MM.1S (cell line): ENCODE data around the gene MBTPS2.

ENCODE experiments used
- DNase-seq: peaks from one replicate; pipeline ENCODE4 v3.0.0-alpha.2; 2015
- H2AFZ ChIP-seq: fragments of 300-600 bp; sonication (generic); 2 replicates; pipeline ENCODE4 v1.6.0; 2016; ENCODE audit warnings: antibody characterized with exemption, low read length
- H3F3A ChIP-seq: fragments of 300-600 bp; sonication (generic); 2 replicates; pipeline ENCODE4 v1.6.1; 2016; ENCODE audit warnings: mild to moderate bottlenecking, antibody characterized with exemption, low read length, moderate library complexity, mixed read lengths; ENCODE audit not compliant: insufficient read depth
- H3K27ac ChIP-seq: fragments of 300-600 bp; sonication (generic); 2 replicates; pipeline ENCODE4 v1.5.1; 2016; ENCODE audit warnings: mild to moderate bottlenecking, low read length
- H3K27me3 ChIP-seq: fragments of 300-600 bp; sonication (generic); replicated peaks from 2 replicates; pipeline ENCODE4 v1.6.0; 2016; ENCODE audit warnings: low read length; ENCODE audit not compliant: insufficient read depth
- H3K36me3 ChIP-seq: fragments of 300-600 bp; sonication (generic); replicated peaks from 2 replicates; pipeline ENCODE4 v1.6.1; 2016; ENCODE audit warnings: mild to moderate bottlenecking, low read length, mixed read lengths; ENCODE audit not compliant: insufficient read depth
- H3K4me1 ChIP-seq: fragments of 300-600 bp; sonication (generic); 2 replicates; pipeline ENCODE4 v1.6.1; 2016; ENCODE audit warnings: low read length, mixed read lengths
- H3K4me2 ChIP-seq: fragments of 300-600 bp; sonication (generic); 2 replicates; pipeline ENCODE4 v1.6.0; 2016; ENCODE audit warnings: low read depth, low read length
- H3K4me3 ChIP-seq: fragments of 300-600 bp; sonication (generic); 2 replicates; pipeline ENCODE4 v1.5.1; 2016; ENCODE audit warnings: low read length, mixed read lengths
- H3K79me2 ChIP-seq: fragments of 300-600 bp; sonication (generic); 2 replicates; pipeline ENCODE4 v1.6.1; 2016; ENCODE audit warnings: mixed run types, low read length, mixed read lengths
- H3K9ac ChIP-seq: fragments of 300-600 bp; sonication (generic); 2 replicates; pipeline ENCODE4 v1.6.1; 2016; ENCODE audit warnings: low read length, mixed read lengths
- H3K9me2 ChIP-seq: fragments of 300-600 bp; sonication (generic); replicated peaks from 2 replicates; pipeline ENCODE4 v1.6.1; 2016; ENCODE audit warnings: mild to moderate bottlenecking, low read length, mixed read lengths; ENCODE audit not compliant: insufficient read depth
- H3K9me3 ChIP-seq: fragments of 300-600 bp; sonication (generic); replicated peaks from 2 replicates; pipeline ENCODE4 v1.6.1; 2016; ENCODE audit warnings: mild to moderate bottlenecking, low read length, mixed read lengths; ENCODE audit not compliant: insufficient read depth
- H4K20me1 ChIP-seq: fragments of 300-600 bp; sonication (generic); 2 replicates; pipeline ENCODE4 v1.6.1; 2016; ENCODE audit warnings: mild to moderate bottlenecking, low read length, moderate library complexity, mixed read lengths; ENCODE audit not compliant: insufficient read depth
- EZH2 ChIP-seq: fragments of 300-600 bp; sonication (generic); optimal IDR thresholded peaks from 2 replicates; pipeline ENCODE3; 2017; ENCODE audit warnings: low read depth, mild to moderate bottlenecking, antibody characterized with exemption, low read length, mixed read lengths
- EZH2phosphoT487 ChIP-seq: fragments of 300-600 bp; sonication (generic); IDR thresholded peaks from 2 replicates; pipeline ENCODE4 v1.6.1; 2018; ENCODE audit warnings: antibody characterized with exemption, low read length
- TF ChIP-seq, protein P1 (sequence below): fragments of 300-600 bp; sonication (generic); IDR thresholded peaks from 2 replicates; pipeline ENCODE4 v1.5.1; 2016; ENCODE audit warnings: antibody characterized with exemption, low read length, mixed read lengths

Gene MBTPS2

DNA sequence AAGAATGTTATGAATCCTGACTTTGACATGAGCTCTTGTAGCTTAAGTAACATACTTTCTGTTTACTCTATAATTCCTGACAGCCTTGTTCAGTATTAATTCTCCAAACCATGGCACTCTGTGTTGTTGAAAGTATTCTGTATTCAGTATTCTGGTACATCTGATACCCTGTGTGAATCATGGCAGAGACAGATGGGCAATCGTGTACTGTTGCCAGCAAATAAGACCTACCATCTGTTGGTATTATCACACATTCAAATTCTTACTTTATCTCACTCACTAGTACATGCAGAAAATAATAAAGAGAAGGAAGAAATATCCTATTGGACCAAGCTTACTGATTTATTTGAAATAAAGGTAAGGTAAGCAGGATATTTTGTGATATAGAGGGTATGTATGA lies 7.9 kb downstream of the MBTPS2 start:
- Histone ChIP-seq H3K9me3 (no peaks in the 10 kb centered on the region), H4K20me1 (no peaks in the 10 kb centered on the region), H3K4me3 (no peak overlapping the region), H3K27ac (no peak overlapping the region), H3K27me3 (no peaks in the 10 kb centered on the region), H3F3A (no peaks in the 10 kb centered on the region), H3K4me1 (no peaks in the 10 kb centered on the region), H3K79me2 (no peaks in the 10 kb centered on the region), H2AFZ (no peak overlapping the region), H3K9me2 (no peaks in the 10 kb centered on the region), H3K4me2 (no peak overlapping the region), H3K9ac (no peak overlapping the region), H3K36me3 (no peaks in the 10 kb centered on the region)
- no peak for DNase-seq
- TF ChIP-seq EZH2 (no peak), EZH2phosphoT487 (no peak)
- TF ChIP-seq, protein P1, sequence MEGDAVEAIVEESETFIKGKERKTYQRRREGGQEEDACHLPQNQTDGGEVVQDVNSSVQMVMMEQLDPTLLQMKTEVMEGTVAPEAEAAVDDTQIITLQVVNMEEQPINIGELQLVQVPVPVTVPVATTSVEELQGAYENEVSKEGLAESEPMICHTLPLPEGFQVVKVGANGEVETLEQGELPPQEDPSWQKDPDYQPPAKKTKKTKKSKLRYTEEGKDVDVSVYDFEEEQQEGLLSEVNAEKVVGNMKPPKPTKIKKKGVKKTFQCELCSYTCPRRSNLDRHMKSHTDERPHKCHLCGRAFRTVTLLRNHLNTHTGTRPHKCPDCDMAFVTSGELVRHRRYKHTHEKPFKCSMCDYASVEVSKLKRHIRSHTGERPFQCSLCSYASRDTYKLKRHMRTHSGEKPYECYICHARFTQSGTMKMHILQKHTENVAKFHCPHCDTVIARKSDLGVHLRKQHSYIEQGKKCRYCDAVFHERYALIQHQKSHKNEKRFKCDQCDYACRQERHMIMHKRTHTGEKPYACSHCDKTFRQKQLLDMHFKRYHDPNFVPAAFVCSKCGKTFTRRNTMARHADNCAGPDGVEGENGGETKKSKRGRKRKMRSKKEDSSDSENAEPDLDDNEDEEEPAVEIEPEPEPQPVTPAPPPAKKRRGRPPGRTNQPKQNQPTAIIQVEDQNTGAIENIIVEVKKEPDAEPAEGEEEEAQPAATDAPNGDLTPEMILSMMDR: no peak

GRCh38 chrX:21853578-21853977 lies 14.2 kb downstream of the MBTPS2 start:
- Histone ChIP-seq H3K4me1 (no peaks in the 10 kb centered on the region), H3K9me2 (no peaks in the 10 kb centered on the region), H2AFZ (no peak overlapping the region), H3K4me2 (no peak overlapping the region), H4K20me1 (no peaks in the 10 kb centered on the region), H3K27me3 (no peaks in the 10 kb centered on the region), H3K79me2 (no peaks in the 10 kb centered on the region), H3K9me3 (no peaks in the 10 kb centered on the region), H3K27ac (no peak overlapping the region), H3K36me3 (no peaks in the 10 kb centered on the region), H3K4me3 (no peak overlapping the region), H3F3A (no peaks in the 10 kb centered on the region), H3K9ac (no peak overlapping the region)
- DNase-seq: no peak
- TF ChIP-seq, protein P1: no peak
- TF ChIP-seq EZH2phosphoT487 (no peak), EZH2 (no peak)

- no peaks in the 10 kb centered on the region for H3K9me2 ChIP-seq
- H3K27me3 ChIP-seq: no peaks in the 10 kb centered on the region
- no peak within 1 kb of the TSS for H3K27ac ChIP-seq
- H3K4me2 ChIP-seq: no peak within 1 kb of the TSS
- no peaks in the 10 kb centered on the region for H3K4me1 ChIP-seq
- TF ChIP-seq EZH2: no peak
- TF ChIP-seq EZH2phosphoT487: no peak
- TF ChIP-seq, protein P1: no peak
- H3F3A ChIP-seq: no peaks in the 10 kb centered on the region
- H3K4me3 ChIP-seq: no peak within 1 kb of the TSS
- no peaks in the 10 kb centered on the region for H3K9me3 ChIP-seq
- no peak within 1 kb of the TSS for H3K9ac ChIP-seq
- DNase-seq: no peak
- no peaks in the 10 kb centered on the region for H4K20me1 ChIP-seq
- H3K36me3 ChIP-seq: no peaks in the 10 kb centered on the region
- H2AFZ ChIP-seq: no peak within 1 kb of the TSS
- H3K79me2 ChIP-seq: no peaks in the 10 kb centered on the region
Observed at GRCh38 chrX:21855937-21856415, 16.6 kb downstream of the MBTPS2 start, which contains the start of gene YY2. Gene YY2 (plus strand): TSS chrX:21855987. CDS start chrX:21856485, 498 bp downstream.
